HG02798 (cell line): ENCODE data around the gene RBP3.

Experiments used
- ATAC-seq: cut with Tn5 transposase; IDR thresholded peaks from one replicate; pipeline ENCODE4 v1.9.1; 2021; ENCODE audit warnings: mild to moderate bottlenecking; ENCODE audit not compliant: unreplicated experiment, poor library complexity

The RBP3 gene

GRCh38 chr10:47334466-47335295 is 13.5 kb upstream of the RBP3 start:
- no peak for ATAC-seq

DNA sequence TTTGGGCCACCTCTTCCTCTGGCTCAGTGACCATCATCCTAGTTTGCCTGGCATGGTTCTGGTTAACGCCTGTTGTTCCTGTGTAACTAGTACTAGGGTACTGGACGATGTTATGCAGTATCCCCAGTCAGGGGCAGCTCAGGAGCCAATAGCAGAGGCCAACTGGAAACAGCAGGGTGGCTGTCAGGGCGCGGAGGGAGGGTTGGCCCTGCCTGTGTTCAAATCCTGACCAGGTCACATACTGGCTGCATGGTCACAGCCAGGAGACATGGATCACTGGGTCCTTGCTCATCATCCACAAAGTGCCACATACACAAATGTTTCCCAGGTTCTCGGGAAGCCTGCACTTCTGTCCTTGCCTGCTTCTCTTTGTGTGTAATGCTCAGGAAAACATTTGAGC is 12.3 kb upstream of the RBP3 start:
- no peak for ATAC-seq

GRCh38 chr10:47336387-47337134 is 11.6 kb upstream of the RBP3 start:
- no peak for ATAC-seq

DNA sequence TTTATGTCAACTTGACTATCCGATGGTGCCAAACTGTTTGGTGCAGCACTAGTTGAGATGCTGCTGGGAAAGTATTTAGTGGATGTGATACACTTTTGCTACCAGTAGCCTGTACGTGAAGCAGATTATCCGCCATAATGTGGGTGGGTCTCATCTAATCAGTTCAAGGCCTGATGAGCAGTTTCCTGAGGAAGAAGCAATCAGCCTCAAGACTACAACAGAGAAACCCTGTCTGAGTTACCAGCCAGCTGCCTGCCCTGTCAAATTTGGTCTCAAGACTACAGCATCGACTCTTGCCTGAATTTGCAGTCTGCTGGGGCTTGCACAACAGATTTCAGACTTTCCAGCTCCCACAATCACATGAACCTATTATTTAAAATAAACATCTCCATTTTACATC is 10.9 kb upstream of the RBP3 start:
- ATAC-seq, result no peak

GRCh38 chr10:47339186-47339735 is 8.9 kb upstream of the RBP3 start:
- ATAC-seq, result no peak

GRCh38 chr10:47339759-47340607 is 8.2 kb upstream of the RBP3 start:
- no peak for ATAC-seq

DNA sequence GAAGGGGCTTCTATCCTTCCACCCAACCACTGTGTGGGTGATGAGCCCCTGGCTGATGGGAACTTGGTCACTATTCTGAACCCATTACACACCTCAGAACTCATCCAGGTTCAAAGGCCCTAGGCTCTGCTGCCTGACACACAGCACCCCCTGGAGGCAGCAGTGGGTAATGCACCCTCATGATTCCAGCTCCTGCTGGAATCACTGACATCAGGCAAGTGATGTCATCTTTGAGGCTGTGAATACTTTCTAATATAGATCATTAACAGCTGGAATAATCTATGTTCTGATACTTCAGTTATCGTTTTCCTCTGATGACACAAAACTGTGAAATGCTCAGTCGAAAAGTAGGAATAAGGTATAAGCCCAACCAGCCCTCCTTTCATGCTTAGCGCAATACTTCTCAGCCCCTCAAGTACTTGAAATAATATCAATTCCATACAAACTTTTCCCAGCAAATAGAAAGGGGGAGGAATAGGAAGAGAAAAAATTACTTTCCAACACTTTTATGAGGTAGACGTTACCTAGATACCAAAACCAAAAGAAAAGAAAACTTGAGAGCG is 7.5 kb upstream of the RBP3 start:
- peak; percentile 63 for ATAC-seq

DNA sequence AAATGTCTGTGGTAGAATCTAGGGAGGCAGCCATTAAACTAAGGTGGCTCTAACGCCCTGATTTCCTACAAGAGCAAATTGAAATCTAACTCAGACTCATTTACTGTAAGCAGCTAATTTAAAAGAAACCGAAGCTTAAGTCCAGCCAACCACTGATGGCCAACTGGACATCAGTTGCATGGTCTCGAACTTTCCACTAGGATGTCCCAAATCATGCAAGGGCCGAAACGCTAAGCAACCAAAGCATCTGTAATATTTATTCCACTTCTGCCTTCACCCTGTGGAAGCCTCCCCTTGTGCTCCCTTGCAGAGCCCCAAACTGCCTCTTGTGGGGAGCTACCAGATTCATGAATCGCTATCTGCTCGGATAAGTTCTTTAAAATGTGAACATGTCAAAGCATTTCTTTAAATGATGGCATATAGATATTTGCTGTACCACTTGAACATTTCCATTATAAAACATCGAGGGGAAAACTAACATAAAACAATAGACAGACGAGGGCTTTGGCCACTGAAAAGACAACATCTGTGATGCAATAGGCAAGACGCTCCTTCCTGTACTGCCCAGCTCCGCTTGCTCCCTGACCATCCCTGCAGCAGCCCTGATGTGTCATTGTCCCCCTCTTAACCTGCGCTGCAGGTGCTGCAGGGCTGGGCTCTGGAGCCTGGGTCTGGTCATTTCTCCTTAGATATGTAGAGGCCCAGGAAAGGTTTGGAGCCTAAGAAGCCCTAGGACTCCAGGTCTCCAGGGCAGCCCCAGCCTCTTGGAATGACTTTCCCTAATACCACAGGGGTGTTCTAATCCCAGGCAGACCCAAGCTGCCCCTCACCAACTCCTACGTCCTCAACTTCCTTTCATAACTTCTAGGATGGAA is 2.9 kb upstream of the RBP3 start:
- no peak for ATAC-seq

DNA sequence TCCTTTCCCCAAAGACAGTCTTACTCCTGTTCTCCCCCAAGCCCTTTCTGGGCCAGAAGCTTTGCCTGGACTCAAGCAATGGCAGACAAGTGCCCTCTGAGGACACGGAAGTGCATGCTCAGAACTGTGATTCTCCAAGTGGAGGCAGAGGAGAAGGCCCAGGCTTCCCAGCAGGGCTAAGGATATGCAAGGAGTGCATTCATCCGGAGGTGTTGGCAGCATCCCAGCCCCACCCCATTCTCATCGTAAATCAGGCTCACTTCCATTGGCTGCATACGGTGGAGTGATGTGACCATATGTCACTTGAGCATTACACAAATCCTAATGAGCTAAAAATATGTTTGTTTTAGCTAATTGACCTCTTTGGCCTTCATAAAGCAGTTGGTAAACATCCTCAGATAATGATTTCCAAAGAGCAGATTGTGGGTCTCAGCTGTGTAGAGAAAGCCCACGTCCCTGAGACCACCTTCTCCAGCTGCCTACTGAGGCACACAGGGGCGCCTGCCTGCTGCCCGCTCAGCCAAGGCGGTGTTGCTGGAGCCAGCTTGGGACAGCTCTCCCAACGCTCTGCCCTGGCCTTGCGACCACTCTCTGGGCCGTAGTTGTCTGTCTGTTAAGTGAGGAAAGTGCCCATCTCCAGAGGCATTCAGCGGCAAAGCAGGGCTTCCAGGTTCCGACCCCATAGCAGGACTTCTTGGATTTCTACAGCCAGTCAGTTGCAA is 1.4 kb upstream of the RBP3 start:
- no peak for ATAC-seq

DNA sequence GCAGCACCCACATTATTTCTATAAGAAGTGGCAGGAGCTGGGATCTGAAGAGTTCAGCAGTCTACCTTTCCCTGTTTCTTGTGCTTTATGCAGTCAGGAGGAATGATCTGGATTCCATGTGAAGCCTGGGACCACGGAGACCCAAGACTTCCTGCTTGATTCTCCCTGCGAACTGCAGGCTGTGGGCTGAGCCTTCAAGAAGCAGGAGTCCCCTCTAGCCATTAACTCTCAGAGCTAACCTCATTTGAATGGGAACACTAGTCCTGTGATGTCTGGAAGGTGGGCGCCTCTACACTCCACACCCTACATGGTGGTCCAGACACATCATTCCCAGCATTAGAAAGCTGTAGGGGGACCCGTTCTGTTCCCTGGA is 874 bp upstream of the RBP3 start:
- ATAC-seq, result no peak

DNA sequence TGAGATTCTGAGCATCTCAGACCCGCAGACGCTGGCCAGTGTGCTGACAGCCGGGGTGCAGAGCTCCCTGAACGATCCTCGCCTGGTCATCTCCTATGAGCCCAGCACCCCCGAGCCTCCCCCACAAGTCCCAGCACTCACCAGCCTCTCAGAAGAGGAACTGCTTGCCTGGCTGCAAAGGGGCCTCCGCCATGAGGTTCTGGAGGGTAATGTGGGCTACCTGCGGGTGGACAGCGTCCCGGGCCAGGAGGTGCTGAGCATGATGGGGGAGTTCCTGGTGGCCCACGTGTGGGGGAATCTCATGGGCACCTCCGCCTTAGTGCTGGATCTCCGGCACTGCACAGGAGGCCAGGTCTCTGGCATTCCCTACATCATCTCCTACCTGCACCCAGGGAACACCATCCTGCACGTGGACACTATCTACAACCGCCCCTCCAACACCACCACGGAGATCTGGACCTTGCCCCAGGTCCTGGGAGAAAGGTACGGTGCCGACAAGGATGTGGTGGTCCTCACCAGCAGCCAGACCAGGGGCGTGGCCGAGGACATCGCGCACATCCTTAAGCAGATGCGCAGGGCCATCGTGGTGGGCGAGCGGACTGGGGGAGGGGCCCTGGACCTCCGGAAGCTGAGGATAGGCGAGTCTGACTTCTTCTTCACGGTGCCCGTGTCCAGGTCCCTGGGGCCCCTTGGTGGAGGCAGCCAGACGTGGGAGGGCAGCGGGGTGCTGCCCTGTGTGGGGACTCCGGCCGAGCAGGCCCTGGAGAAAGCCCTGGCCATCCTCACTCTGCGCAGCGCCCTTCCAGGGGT is 703 bp downstream of the RBP3 start:
- ATAC-seq, result no peak

DNA sequence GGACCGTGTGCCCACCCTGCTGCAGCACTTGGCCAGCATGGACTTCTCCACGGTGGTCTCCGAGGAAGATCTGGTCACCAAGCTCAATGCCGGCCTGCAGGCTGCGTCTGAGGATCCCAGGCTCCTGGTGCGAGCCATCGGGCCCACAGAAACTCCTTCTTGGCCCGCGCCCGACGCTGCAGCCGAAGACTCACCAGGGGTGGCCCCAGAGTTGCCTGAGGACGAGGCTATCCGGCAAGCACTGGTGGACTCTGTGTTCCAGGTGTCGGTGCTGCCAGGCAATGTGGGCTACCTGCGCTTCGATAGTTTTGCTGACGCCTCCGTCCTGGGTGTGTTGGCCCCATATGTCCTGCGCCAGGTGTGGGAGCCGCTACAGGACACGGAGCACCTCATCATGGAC is 1.4 kb downstream of the RBP3 start:
- no peak for ATAC-seq

GRCh38 chr10:47349941-47350371 is 1.8 kb downstream of the RBP3 start:
- no peak for ATAC-seq

DNA sequence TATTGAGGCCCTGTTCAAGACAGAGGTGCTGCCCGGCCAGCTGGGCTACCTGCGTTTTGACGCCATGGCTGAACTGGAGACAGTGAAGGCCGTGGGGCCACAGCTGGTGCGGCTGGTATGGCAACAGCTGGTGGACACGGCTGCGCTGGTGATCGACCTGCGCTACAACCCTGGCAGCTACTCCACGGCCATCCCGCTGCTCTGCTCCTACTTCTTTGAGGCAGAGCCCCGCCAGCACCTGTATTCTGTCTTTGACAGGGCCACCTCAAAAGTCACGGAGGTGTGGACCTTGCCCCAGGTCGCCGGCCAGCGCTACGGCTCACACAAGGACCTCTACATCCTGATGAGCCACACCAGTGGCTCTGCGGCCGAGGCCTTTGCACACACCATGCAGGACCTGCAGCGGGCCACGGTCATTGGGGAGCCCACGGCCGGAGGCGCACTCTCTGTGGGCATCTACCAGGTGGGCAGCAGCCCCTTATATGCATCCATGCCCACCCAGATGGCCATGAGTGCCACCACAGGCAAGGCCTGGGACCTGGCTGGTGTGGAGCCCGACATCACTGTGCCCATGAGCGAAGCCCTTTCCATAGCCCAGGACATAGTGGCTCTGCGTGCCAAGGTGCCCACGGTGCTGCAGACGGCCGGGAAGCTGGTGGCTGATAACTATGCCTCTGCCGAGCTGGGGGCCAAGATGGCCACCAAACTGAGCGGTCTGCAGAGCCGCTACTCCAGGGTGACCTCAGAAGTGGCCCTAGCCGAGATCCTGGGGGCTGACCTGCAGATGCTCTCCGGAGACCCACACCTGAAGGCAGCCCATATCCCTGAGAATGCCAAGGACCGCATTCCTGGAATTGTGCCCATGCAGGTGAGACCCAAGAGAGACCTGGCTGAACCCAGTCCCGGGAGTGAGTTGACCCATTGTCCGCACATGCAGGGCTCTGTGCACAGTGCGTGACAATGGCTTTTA is 2.8 kb downstream of the RBP3 start:
- no peak for ATAC-seq

DNA sequence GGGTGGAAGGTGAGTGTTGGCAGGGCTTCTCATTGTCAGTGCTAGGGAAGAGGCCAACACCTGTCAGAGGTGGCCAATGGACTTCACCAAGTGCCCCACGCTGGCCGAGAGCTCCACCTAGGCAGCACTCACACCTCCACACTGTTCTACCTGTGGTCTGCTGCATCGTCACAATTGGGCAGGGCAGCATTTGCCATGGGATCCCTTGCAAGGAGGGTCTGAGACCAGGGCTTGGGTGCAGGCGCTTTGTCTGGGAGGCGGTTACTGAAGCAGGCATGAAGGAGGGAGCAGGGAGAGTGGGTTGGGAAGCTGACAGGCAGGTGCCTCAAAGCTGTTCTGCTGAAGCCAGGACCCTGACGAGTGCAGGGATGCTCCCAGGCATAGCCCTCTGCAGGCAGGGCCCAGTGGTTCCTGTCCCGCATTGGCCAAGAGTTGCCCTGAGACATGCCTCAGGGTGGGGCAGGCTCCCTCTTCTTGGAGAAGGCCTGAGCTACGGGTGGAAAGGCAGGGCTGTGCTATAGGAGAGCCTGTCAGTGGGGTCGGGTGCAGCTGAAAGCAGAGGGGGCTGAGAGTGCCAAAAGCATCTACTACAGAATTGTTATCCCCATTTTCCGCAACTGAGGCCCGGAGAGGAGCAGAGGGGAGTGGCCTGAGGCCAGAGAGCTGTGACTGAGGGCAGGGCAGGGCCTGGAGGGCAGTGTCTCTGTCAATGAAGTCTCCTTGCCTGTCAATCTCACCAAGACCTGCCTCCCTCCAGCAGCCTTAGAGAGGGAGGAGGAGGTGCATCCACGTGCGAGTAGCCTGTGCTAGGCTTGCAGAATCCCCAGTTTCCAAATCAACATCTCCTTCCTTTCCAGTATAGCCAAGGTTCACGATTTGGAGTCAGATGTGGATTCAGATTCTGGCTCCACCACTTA is 4.0 kb downstream of the RBP3 start:
- no peak for ATAC-seq

GRCh38 chr10:47353351-47353750 is 5.2 kb downstream of the RBP3 start:
- no peak for ATAC-seq
